ENCODE results near the gene LRRC58.

DNA sequence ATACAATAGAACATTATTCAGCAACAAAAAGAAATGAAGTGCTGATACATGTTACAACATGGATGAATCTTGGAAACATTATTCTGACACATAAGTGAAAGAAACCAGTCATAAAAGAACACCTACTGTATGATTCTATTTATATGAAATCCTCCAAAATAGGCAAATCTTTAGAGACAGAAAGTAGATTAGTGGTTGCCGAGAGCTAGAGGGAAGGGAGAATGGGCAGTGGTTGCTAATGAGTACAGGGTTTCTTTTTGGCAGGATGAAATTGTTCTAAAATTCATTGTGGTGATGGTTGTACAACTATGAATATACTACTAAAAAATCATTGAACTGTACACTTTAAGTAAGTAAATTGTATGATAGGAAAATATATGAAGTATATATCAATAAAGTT, 6.3 kb upstream of the LRRC58 start:
- no peak for TF ChIP-seq JUNB (IDR thresholded peaks at IDR 0.05)
- no peak for TF ChIP-seq HDAC2 (IDR thresholded peaks at IDR 0.05)

Data from A549 (cell line).